ENCODE measurements around the gene MDN1. TPM values are rescaled to one million over a fixed set of nuclear protein-coding genes. Genes with fewer than 3 reads are reported as not detected.
A peak's percentile ranks its signal among the peaks of the same experiment; 100 is the strongest.

Gene MDN1
- total and polyA plus RNA-seq, 5 experiments from 2014 or later: 3.4 to 62.5 (median 10.2) TPM

DNA sequence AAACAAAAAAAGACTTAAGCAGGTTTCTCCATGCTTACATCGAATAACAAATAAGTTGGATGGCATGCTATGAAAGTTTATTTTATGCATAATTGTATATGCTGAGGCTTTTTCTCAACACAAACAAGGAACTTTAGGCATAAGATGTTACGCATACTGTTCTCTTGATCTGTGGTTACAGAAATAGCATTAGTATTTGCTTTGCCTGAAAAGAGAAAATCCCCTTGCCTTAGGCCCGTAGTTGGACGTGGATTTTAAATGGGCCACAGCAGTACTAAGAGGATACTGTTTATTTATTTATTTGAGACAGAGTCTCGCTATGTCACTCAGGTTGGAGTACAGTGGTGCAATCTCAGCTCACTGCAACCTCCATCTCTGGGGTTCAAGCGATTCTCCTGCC is 200.0 kb downstream of the MDN1 start:
- DNase-seq (no peak), ATAC-seq (no peak)
- POLR2A ChIA-PET: no interaction called here
- Mint-ChIP-seq H3K27ac (no peak overlapping the region), H3K9me3 (no peaks in the 10 kb centered on the region), H3K4me3 (no peak overlapping the region), H3K4me1 (peaks cover 0 to 2% (median 0%) of the 10 kb centered on the region in 4 donors), H3K27me3 (no peaks in the 10 kb centered on the region), H3K36me3 (peaks cover 0 to 8% (median 4%) of the 10 kb centered on the region in 3 donors)

GRCh38 chr6:89618026-89618425 is 201.6 kb downstream of the MDN1 start:
- H3K4me1 Mint-ChIP-seq: no peaks in the 10 kb centered on the region
- DNase-seq: no peak
- peaks cover 0 to 8% (median 2%) of the 10 kb centered on the region in 3 donors for H3K36me3 Mint-ChIP-seq
- H3K4me3 Mint-ChIP-seq: no peak overlapping the region
- no peak overlapping the region for H3K27ac Mint-ChIP-seq
- no peaks in the 10 kb centered on the region for H3K27me3 Mint-ChIP-seq
- no peaks in the 10 kb centered on the region for H3K9me3 Mint-ChIP-seq
- ATAC-seq: no peak
- POLR2A ChIA-PET: interaction anchor here (0.6 kb wide), 1 partner anchor 19 kb away, joined by 3 read pairs; no protein-coding TSS in a partner anchor

- Mint-ChIP-seq H3K9me3 (no peaks in the 10 kb centered on the region), H3K4me3 (no peak overlapping the region), H3K27ac (no peak overlapping the region), H3K4me1 (peaks cover 0 to 2% (median under 1%) of the 10 kb centered on the region in 4 donors), H3K27me3 (no peaks in the 10 kb centered on the region), H3K36me3 (peaks cover 0 to 8% (median 2%) of the 10 kb centered on the region in 3 donors)
- DNase-seq (no peak), ATAC-seq (no peak)
- POLR2A ChIA-PET: no interaction called here
Measured at GRCh38 chr6:89616531-89616930, 203.1 kb downstream of the MDN1 start.

DNA sequence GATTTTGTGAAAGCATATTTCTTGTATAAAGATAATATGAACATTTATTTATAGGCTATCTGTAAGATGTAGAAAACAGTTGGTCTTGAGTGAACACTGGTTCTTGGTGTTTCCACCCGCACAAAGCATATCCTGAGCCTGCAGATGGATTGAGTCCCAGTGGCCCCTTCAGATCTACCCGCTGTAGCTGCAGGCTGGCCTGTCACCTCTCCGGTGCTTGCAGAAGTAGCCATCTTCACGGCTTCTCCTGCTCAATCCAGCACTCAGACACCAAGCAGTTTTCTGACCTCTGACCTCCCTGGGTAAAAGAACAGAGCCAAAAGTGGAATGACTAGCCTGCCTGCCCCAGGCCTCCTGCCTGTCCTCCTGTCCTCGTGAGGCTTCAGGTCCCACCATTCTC is 203.7 kb downstream of the MDN1 start:
- H3K4me1 Mint-ChIP-seq: peaks cover 0 to 3% (median under 1%) of the 10 kb centered on the region in 4 donors

DNA sequence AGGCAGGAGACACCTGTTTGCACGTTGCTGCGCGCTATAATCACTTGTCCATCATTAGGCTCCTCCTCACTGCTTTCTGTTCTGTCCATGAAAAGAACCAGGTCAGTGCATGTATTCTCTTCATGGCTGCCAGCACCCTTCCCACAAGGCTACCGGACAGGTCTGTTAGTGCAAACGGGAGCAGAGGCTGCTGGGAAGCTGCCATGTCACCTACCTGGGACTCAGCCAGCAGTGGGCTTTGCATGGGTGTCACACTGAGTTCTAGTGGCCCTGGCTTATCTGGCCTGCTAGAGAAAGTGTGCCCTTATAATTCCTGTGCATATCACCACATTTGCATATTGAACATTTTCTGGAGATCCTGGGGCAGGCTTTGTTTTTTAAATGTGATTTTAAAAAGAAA is 205.8 kb downstream of the MDN1 start:
- Mint-ChIP-seq H3K36me3 (peaks cover 0 to 4% (median 0%) of the 10 kb centered on the region in 3 donors), H3K27me3 (no peaks in the 10 kb centered on the region), H3K4me1 (peaks cover 0 to 4% (median 2%) of the 10 kb centered on the region in 4 donors), H3K9me3 (no peaks in the 10 kb centered on the region), H3K4me3 (no peak overlapping the region), H3K27ac (no peak overlapping the region)
- no peak for DNase-seq
- no peak for ATAC-seq
- POLR2A ChIA-PET: no interaction called here

More for the DNA sequence above, 203.7 kb downstream of the MDN1 start:
- H3K27ac Mint-ChIP-seq: no peak overlapping the region
- H3K36me3 Mint-ChIP-seq: peaks cover 0 to 8% (median 2%) of the 10 kb centered on the region in 3 donors
- no peaks in the 10 kb centered on the region for H3K9me3 Mint-ChIP-seq
- ATAC-seq (no peak), DNase-seq (no peak)
- H3K27me3 Mint-ChIP-seq: no peaks in the 10 kb centered on the region
- POLR2A ChIA-PET: no interaction called here
- no peak overlapping the region for H3K4me3 Mint-ChIP-seq

DNA sequence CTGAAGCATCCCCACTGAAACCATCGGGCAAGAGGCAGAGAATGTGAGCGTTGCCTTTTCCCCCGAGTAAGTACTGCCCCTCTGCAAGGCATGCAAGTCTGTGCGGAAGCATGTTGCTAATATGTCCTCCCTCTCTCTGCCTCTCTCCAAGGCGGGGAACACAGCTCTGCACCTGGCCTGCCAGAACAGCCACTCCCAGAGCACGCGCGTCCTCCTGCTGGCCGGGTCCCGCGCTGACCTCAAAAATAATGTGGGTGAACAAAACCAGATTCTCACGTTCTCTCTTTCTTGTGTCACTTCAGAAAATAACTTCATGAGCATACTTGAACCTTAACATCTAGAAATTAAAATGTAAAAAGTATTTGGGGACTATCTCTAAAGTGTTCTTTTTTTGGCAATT is 207.5 kb downstream of the MDN1 start:
- ATAC-seq (no peak), DNase-seq (no peak)
- Mint-ChIP-seq H3K27me3 (no peaks in the 10 kb centered on the region), H3K27ac (no peak overlapping the region), H3K4me1 (peaks cover 0 to 4% (median 2%) of the 10 kb centered on the region in 4 donors), H3K36me3 (no peaks in the 10 kb centered on the region), H3K4me3 (no peak overlapping the region), H3K9me3 (no peaks in the 10 kb centered on the region)
- POLR2A ChIA-PET: no interaction called here

DNA sequence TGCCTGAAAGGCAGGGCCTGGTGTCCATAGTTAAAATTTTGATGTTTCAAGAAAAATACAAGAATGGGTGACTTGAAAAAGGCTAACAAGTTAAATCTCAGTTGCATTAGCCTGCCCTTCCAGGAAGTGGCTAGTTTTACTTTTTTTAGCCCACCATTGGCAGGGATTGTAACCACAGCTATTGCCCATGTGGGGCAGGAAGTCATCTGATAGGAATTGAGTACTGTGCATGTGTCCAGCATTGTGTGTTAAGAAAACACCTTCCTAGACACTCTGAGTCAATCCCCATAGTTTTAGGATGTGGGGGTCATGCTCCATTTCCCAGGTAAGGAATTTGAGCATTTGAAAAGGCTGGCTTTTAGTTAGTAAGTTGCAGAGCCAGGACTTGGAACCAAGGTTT is 207.9 kb downstream of the MDN1 start:
- Mint-ChIP-seq H3K36me3 (no peaks in the 10 kb centered on the region), H3K27ac (no peak overlapping the region), H3K4me1 (peaks cover 0 to 4% (median 2%) of the 10 kb centered on the region in 4 donors), H3K9me3 (no peaks in the 10 kb centered on the region), H3K27me3 (no peaks in the 10 kb centered on the region), H3K4me3 (no peak overlapping the region)
- ATAC-seq: no peak
- DNase-seq: no peak
- POLR2A ChIA-PET: no interaction called here

DNA sequence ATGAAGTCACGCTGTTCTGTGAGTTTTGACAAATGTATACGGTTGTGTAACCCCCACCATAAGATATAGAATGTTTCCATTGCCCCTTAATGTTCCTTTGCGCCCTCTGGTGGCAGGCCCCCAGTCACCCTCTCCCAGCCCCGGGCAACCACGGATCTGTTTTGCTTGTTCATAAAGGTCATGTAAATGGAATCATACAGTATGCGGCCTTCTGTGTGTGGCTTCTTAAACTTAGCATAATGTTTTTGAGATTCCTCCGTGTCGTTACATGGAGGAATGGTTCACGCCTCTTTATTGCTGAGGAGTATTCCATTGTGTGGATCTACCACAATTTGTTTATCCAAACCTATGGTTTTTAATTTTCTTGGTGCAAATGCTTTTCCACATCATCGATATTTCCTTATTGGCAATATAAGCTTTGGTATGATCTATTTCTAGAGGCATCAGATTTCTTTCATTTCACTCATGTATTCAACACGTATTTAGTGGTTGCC is 209.4 kb downstream of the MDN1 start:
- ATAC-seq: peak; percentile 84 to 96
- H3K36me3 Mint-ChIP-seq: no peaks in the 10 kb centered on the region
- H3K27me3 Mint-ChIP-seq: no peaks in the 10 kb centered on the region
- H3K9me3 Mint-ChIP-seq: no peaks in the 10 kb centered on the region
- no peak overlapping the region for H3K4me3 Mint-ChIP-seq
- peaks cover 0 to 4% (median 2%) of the 10 kb centered on the region in 4 donors for H3K4me1 Mint-ChIP-seq
- peak; percentile 55 to 88 (median 72) for DNase-seq
- POLR2A ChIA-PET: no interaction called here
- peak overlapping the region in 2 of 10 donors; percentile 4 to 8 for H3K27ac Mint-ChIP-seq

- DNase-seq (no peak), ATAC-seq (no peak)
- peaks cover 0 to 3% (median 0%) of the 10 kb centered on the region in 3 donors for H3K36me3 Mint-ChIP-seq
- H3K4me3 Mint-ChIP-seq: no peak overlapping the region
- POLR2A ChIA-PET: no interaction called here
- H3K27ac Mint-ChIP-seq: peak overlapping the region in 1 of 10 donors; percentile 7
- no peaks in the 10 kb centered on the region for H3K9me3 Mint-ChIP-seq
- H3K4me1 Mint-ChIP-seq: peaks cover 0 to 2% (median 0%) of the 10 kb centered on the region in 4 donors
- H3K27me3 Mint-ChIP-seq: no peaks in the 10 kb centered on the region
Measured at GRCh38 chr6:89605861-89606260, 213.7 kb downstream of the MDN1 start.

DNA sequence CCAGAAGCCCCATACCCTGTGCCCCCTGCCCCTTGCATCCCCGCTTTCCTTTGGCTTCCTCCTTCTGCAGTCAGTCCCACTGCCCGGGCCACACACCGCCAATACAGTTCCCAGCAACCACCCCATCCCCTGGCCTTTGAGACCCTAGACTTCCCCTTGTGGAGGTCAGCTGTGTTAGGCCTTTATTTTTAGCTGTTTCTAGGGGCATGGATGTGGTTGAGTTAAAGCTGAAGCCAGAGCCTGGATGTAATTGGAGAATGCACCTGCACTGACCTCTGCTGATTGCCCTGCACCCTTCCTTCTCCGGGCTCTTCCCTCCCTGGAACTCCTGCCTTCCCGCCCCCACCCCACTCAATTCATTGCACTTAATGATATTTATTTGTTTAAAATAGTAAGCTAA is 214.9 kb downstream of the MDN1 start:
- H3K27ac Mint-ChIP-seq: no peak overlapping the region
- no peak overlapping the region for H3K4me3 Mint-ChIP-seq
- ATAC-seq: no peak
- no peak for DNase-seq
- no peaks in the 10 kb centered on the region for H3K4me1 Mint-ChIP-seq
- no peaks in the 10 kb centered on the region for H3K27me3 Mint-ChIP-seq
- no peaks in the 10 kb centered on the region for H3K9me3 Mint-ChIP-seq
- peaks cover 0 to 3% (median 2%) of the 10 kb centered on the region in 3 donors for H3K36me3 Mint-ChIP-seq
- POLR2A ChIA-PET: interaction anchor here (0.6 kb wide), 2 partner anchors 64 to 254 kb away, joined by 5 read pairs; no protein-coding TSS in a partner anchor

DNA sequence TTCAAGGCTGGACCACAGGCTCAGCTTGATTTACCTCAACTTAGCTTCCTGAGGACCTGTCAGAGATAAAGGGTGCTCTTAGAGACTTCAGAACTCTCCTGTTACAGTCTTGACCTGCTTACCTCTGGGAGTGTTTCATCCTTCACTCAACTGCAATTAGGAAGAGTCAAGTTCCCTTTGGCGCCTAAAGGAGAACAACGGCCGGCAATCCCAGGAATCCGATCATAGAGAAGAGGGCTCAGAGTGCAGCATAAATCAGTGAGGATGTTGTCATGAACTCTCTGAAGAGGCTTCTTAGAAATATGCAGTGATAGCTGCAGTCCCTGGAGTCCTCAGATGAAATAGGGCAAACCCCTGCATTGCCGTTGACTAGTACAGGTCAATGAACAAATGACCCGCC is 217.4 kb downstream of the MDN1 start:
- Mint-ChIP-seq H3K27me3 (no peaks in the 10 kb centered on the region), H3K36me3 (peaks cover 3 to 11% (median 5%) of the 10 kb centered on the region in 3 donors), H3K4me3 (no peak overlapping the region), H3K4me1 (peaks cover 0 to 7% (median 0%) of the 10 kb centered on the region in 4 donors), H3K27ac (no peak overlapping the region), H3K9me3 (peaks cover 0 to 9% (median 2%) of the 10 kb centered on the region in 9 donors)
- ATAC-seq (no peak), DNase-seq (no peak)
- POLR2A ChIA-PET: no interaction called here

DNA sequence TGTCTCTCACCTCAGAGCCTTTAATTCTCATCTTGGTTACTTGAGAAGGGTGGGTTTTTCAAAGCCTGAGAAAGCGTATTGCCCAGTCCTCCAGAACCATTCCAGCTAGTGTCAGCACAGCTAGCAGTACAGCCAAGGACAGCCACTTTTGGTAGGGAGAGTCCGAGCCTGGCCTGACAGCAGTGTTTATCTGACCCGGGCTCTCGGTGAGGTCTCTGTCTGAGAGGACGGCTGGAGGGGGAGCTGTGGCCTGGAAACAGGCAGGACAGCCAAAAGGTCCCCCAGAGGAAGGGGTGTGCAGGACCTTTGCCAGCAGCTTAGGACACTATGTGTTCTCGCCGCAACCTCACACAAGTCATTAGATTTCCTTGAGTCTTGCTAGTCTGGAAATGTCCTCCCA is 219.9 kb downstream of the MDN1 start:
- ATAC-seq (no peak), DNase-seq (no peak)
- Mint-ChIP-seq H3K9me3 (peaks cover 0 to 9% (median 3%) of the 10 kb centered on the region in 9 donors), H3K27me3 (no peaks in the 10 kb centered on the region), H3K4me3 (no peak overlapping the region), H3K4me1 (peaks cover 5 to 24% (median 15%) of the 10 kb centered on the region in 4 donors), H3K27ac (no peak overlapping the region), H3K36me3 (peaks cover 0 to 13% (median 5%) of the 10 kb centered on the region in 3 donors)
- POLR2A ChIA-PET: no interaction called here

DNA sequence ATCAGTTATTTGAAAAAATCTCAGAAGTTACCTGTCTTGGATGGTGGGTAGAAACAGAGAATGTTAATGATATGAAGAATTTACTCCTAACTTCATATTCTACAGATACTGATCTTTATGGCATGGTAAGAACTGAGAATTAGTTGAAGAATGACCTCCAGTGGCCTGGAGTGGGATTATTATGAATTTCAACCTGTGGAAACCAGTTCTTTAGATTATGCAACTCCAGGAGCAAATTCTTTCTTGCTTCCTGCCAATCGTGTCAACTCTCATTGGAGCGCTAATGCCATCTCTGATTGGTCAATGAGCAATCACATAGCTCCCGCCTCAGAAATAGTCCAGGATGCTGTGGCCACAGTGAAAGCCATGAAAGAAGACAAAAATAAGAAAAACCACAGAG is 221.6 kb downstream of the MDN1 start:
- peaks cover 0 to 9% (median 3%) of the 10 kb centered on the region in 9 donors for H3K9me3 Mint-ChIP-seq
- POLR2A ChIA-PET: no interaction called here
- H3K4me3 Mint-ChIP-seq: no peak overlapping the region
- H3K27ac Mint-ChIP-seq: peak overlapping the region in 1 of 10 donors; percentile 10
- H3K27me3 Mint-ChIP-seq: no peaks in the 10 kb centered on the region
- no peak for DNase-seq
- H3K36me3 Mint-ChIP-seq: peaks cover 0 to 13% (median 5%) of the 10 kb centered on the region in 3 donors
- no peak for ATAC-seq
- peaks cover 5 to 24% (median 15%) of the 10 kb centered on the region in 4 donors for H3K4me1 Mint-ChIP-seq

DNA sequence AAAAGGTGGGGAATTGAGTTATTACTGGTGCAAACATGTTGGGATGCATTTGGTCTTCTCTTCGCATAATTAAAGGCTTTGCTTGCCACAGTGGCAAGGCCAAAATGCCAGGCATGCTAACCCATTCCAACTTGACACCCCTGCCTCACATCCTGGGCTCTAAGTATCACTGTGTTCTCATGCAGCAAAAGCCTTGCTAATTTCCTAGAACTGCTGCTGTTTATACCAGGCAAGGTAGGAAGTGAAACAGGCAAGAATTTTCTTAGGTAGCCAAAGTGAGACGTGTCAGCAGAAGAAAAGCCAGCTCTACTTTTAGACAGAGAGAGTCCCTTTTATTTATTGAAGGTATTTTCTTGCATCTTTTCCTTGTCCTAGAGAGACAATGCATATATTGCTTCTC is 222.2 kb downstream of the MDN1 start:
- Mint-ChIP-seq H3K36me3 (peaks cover 0 to 13% (median 5%) of the 10 kb centered on the region in 3 donors), H3K27me3 (no peaks in the 10 kb centered on the region), H3K27ac (no peak overlapping the region), H3K9me3 (peaks cover 0 to 9% (median 3%) of the 10 kb centered on the region in 9 donors), H3K4me1 (peaks cover 5 to 24% (median 15%) of the 10 kb centered on the region in 4 donors), H3K4me3 (no peak overlapping the region)
- POLR2A ChIA-PET: no interaction called here
- ATAC-seq (no peak), DNase-seq (no peak)
